EL (cell line): Measurements from ENCODE around the gene ZXDC.

Source experiments
- DNase-seq: peaks from one replicate; pipeline ENCODE4 v3.0.0-alpha.2; 2016

Gene ZXDC

DNA sequence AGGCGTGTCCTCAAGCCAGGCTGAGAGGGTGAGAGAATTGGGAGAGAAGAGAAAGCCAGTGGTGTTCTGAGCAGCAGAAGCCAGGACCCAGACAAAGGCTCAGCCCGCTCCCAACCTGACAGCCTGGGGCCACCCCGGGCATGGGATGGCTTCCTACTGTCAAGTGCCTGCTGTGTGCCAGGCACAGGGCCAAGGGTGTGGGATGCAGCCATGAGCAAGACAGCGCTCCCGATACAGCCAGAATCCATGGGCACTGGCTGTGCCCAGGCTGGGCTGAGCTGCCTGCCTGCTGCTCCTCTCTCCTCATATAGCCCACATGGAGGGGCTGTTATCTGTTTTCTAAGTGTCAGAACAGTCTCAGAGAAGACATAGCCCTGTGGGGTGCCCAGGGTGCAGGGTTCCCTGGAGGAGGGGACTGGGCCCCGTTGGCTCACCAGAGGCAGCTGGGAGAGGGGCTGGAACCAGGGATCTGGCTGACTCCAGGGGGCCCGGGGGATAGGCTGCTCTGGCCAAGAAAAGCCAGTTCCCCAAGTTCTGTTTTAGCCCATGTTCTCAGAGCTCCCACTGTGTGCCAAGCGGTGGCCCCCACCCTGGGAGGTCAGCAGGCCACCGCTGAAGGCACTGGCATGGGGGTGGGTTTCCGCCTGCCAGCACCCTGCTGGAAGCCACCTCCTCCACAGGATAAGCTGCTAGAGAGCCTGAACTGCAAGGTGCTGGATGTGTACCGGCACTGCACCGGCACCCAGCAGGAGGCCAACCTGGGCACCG lies 42.0 kb downstream of the ZXDC start:
- no peak for DNase-seq

DNA sequence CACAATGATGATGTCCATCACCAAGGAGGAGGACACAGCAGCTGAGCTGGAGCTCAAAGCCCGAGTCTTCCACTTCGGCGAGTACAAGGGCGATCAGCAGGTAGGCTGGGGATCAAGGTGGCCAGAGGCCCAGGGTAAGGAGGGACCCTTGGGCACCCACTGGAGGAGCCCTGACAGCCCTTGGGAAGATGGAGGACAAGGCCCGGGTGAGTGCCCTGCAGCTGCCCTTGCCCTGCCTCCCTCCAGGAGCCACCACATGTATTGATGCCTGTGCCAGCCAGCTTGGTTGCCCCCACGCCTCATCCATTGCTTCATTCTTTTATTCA lies 42.6 kb downstream of the ZXDC start:
- DNase-seq: no peak

DNA sequence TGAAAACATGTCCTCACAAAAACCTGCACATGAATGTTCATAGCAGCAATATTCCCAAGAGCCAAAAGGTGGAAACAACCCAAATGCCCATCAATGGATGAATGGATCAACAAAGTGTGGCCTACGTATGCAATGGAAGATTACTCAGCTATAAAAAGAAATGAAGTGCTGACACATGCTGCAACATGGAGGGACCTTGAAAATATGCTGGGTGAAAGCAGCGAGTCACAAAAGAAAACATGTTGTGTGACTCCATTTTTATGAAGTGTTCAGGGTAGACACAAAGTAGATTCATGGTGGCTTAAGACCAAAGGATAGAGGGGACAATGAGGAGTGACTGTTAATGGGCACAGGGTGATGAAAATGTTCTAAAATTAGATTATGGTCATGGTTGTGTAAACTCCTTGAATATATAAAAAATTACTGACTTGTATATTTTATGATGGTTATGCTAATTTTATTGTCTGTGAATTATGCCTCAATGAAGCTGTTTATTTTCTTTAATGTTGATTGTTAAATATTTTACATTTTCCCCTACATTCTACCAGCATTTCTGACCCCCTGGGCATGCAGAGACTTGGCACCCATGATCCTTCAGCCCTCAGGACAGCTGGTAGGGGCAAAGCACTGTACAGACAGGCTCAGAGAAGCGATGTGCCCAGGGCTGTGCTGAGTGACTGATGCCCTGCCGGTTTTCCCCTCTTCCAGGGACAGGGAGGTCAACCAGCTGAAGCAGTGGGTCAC lies 43.2 kb downstream of the ZXDC start:
- DNase-seq: peak; percentile 31

DNA sequence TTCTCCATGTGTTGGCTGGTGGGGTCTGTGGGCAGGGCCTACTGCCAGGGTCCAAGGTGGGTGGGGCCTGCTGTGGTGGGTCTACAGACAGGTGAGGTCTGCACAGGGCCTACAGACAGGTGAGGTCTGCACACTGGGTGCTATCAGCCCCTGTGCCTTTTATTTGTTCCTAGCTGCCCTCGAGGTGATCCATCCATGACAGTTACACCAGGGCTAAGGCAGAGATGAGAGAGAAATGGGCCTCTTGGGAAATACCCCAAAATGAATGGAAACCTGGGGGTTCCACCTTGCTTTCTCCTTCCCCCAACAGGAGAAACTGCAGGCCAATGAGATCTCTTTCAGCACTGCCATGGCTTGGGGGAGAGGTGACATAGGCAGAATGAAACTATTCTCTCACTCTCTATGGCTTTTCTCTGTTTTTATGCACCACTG lies 44.6 kb downstream of the ZXDC start:
- DNase-seq: no peak

DNA sequence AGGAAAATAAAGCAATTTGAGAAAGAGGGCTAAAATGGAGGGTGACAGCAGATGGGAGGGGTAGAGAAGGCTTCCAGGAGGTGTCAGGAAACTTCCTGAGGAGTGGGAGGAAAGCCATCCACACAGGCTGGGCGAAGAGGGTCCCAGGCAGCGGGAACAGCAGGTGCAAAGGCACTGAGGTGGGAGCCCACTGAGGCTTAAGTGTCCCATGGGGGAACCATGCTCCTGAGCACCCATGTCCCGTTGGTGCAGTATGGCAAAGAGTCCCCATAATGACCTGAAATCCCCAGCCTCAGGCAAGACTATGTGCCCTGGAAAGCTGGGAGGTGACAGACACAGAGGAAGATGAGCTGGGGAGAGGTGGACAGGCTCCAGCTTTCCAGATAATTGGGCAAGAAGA lies 50.9 kb downstream of the ZXDC start:
- no peak for DNase-seq

DNA sequence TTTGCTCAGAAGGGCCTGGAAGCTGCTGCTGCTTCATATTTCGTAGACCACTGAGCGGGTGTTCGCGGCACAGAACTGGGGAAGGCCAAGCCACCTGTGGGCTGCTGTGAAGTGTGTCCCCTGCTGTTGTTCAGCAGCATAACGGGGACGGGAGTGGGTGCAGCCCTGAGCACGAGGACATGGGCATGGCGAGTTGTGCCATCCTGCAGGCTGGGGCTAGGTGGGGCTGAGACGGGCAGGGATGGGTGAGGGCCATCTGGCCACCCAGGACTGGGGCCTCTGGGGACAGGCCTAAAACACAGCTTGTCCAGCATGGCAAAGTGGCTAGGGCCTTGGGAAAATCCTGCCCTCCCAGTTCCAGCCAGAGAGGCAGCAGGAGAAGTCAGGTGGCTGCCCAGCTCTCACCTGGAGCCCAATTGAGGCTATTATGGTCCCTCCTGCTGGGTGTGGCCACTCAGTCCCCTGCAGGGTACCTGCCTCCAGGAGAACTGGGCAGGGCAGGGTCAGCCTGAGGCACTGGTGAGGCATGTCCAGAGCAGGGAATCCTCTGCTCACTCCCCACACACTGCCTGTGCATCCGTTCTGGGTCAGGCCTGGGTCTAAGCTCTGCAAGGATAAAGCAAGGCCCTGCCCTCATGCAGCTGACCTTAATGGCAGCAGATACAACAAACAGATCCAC lies 51.5 kb downstream of the ZXDC start:
- no peak for DNase-seq

DNA sequence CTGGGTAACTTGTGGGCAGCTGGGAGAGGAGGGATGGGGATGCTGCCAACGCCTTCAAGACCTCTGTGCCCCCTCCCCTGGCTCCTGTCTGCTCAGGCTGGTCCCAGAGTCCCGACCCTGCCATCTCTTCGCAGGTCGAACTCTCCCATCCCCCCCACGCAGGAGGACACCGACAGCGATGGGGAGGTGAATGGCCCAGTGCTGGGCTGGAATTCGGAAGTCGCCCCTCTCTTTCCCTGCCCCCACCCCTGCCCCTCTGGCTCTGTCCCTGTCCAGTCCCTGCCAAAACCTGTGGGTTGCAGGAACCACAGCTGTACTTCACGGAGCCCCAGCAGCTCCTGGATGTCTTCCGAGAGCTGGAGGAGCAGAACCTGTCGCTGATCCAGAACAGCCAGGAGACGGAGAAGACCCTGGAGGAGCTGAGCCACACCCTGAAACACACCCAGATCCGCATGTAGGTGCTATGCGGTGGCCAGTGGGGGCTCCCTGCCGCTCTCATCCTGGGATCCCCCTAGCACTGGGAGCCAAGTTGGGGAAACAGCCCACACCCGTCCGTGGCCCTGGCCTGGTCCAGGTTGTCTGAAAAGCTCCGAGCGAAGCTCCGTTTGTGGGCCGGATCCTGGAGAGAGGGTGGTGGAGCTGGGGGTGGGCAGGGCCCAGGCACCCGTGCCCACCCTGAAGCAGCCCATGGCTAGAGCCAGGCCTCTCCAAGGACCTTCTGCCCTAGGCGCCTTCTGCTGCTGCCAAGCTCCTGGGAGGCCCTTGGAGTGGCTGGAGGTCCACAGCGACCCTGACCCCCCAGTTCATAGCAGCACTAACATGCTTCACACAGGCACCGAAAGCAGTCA lies 52.3 kb downstream of the ZXDC start:
- no peak for DNase-seq

DNA sequence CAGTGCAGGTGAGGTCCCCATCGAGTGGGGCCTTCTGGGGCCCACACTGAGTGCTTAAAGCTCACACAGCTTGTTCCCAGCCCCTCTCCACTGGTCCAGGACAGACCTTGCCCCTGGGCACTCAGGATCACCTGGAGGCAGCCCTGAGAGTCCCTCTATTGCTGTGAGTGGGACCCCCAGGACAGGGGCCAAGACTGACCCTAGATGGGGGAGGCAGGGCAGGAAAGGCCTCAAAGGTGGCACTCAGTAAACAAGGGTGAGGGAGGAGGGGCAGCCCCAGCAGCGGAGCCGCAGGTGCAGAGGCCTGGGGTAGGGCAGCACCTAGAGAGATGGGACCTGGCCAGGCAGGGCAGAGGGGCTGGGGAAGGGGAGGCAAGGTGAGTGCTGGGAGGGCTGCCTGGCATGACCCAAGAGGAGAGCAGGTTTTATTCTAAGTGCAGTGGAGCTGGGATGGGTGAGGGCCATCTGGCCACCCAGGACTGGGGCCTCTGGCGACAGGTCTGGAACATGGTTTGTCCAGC lies 53.1 kb downstream of the ZXDC start:
- no peak for DNase-seq

DNA sequence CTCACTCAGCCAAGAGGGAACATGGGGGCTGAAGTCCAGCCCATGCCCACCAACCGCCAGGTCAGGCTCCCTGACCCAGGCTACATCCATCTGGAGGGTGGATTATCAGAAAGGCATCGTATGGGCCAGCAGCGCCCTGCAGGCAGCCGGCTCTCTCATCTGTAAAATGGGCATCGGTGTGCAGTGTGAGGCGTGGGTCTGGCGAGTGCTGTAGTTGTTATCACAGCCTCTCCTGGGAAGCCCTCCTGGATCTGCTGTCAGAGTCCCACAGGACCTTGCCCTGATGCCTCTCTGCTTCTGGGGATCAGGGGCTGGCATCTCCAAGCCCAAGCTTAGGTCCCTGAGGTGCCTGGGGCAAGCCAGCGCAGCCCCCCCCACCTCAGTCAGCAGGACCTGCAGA lies 53.6 kb downstream of the ZXDC start:
- DNase-seq: no peak

DNA sequence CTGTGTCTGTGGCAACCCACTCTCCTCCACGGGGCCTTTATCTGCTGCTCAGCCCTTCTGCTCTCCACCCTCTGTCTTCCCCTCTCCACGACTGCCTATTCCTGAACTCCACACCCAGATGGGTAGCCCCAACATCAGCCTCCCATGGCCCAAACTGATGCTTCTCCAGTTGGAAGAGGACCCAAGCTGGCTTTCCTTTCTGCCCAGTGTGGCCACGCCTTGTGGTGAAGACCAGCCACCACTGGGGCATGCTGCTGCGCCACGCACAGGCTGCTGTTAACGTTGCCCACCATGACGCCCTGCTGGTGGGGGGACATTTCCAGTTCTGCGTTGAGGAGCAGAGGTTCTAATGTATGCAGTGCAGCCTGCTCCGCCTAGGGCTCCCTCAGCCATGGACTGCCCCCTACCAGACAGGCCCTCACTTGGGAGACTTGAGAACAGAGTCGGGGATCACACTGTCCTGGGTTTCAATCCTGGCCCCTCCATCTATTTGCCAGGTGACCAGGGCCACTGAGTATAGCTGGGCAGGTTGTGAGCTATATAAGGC lies 54.0 kb downstream of the ZXDC start:
- no peak for DNase-seq

DNA sequence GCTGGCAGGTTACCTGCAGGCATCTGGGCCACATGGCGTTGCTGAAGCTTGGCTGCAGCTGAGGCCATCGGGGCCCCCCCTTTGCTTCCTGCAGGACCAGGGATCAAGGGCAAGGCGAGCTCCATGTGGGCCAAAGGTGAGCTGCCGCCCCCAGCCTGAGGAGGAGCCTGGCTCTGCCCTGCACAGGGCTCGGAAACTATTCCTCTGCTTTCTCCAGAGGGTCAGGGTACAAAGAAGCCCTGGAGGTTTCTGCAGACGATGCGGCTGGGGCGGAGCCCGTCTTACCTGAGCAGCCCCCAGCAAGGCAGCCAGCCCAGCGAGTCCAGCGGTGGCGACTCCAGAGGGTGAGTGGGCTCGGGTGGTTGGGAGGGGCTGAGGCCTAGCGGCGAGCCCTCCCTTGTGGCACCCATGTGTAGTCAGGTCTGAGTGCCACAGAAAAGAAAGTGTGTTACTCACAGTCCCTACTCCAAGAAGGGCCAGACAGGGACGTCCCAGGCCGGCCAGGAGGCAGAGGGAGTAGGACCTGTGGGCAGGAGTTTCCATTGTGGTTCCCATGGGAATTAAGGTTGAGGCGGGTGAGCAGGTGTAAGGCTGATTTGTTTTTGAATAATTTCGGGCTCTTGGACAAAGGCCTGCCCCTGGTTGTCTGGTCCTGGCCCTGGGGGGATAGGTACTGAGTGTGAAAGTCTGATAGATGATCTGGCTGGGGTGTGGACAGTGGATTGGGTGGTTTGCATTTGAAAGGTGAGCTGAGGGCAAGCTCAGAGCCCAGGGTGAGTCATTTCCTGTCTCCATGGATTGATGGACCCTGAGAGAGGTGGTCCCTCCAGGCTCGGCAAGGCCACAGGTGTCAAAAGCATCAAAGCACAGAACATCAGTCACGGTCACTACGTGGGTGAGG lies 55.6 kb downstream of the ZXDC start:
- DNase-seq: peak; percentile 10

DNA sequence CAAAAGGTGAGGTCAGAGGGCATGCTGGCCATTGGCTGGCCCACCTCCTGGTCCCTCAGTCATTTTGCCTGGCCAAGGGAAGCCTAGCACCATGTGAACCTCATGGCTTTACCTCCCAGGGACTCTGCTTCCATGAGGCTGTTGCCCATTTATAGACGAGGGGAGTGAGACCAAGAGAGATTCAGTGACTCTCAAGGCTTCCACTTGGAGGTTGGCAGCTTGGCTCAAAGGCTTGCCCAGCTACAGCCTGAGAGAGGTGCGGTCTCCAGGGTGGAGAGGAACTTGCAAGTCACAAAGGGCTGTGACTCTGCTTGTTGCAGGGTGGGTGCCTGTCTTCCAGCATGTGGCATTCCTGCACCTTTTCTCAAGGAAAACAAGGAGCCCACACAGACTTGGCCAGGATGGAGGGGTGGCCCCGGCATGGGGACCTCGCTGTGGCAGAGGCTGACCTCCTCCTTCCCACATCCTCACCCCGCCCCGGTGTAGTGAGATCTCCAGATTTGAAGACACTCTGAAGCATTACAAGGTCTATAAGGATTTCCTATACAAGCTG lies 56.5 kb downstream of the ZXDC start:
- no peak for DNase-seq

DNA sequence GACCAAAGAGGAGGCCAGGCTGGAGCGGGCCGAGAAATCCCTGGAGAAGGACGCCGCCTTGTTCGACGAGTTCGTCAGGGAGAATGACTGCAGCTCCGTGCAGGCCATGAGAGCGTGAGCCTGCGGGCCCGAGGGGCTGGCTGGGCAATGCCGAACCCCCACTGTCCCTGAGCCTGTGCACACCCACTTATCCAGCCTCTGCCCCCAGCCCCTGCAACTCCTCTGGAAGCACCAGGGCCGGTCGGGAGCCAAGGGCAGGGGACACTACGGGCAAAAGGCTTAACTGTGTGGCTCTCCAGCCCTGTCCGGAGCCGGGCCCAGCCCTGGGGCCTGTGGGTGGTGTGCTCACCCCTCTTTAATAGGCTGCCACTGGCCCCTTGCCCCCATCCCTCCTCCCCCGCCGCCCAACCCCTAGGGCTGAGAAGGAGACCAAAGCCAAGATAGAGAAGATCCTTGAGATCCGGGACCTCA lies 57.0 kb downstream of the ZXDC start:
- DNase-seq: no peak

DNA sequence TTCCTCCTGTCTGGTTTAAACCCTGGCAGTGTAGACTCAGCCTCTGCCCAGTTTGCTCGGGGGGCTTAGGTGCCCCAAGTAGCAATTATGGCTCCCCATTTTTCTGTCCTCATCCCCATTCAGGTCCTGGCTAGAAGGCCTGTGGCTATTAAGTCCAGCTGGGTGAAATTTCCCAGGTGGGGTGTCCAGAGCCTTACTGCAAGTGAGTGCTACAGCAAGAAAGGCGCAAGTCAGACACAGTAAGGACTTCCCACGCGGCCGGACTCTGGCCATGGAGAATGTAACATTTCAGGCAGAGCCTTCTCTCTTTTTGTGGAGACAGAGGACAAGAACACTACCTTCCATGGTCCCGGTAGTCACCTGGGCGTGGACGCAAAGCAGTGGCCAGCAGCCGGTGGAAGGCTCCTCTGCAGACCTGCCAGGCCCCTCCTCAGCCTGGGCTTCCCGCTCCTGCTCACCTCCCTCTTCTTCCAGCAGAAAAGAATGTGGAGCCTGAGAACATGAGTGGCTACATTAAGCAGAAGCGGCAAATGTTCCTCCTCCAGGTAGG lies 57.6 kb downstream of the ZXDC start:
- DNase-seq: no peak

DNA sequence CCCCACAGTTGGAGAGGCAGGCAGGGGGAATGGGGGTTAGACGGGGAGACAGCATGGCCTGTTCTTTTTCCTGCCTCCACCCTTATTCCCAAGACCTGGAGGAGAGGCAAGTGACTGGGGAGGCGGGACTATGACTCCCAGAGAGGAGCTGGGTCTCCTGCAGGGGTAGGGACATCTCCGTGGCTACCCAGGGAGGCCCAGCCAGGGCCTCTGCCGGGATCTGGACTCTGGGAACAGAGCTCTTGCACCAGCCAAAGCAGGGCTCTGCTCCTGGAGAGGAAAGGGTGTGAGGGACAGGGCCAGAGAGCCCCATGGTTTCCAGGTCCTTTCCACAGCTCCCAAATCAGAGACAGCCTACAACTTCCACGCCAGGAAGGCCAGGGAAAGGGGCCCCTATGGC lies 58.2 kb downstream of the ZXDC start:
- DNase-seq: no peak

DNA sequence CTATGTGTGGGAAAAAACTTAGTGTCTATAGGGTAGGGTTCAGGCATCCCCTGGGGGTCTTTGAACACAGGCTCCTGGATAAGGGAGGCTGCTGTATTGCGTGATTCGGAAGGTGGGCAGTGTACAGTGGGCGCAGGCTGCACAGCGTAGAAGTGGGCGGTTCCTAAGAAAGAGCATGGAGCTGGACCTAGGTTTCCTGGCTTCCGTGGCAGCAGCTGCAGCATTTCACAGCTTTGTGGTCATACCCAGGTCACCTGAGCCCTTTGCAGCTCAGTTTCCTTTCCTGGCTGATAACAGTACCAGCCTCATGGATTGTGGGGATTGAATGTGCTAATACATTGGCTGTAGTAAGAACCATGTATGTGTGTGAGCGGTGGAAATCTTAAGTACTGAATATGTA lies 58.7 kb downstream of the ZXDC start:
- DNase-seq: no peak

DNA sequence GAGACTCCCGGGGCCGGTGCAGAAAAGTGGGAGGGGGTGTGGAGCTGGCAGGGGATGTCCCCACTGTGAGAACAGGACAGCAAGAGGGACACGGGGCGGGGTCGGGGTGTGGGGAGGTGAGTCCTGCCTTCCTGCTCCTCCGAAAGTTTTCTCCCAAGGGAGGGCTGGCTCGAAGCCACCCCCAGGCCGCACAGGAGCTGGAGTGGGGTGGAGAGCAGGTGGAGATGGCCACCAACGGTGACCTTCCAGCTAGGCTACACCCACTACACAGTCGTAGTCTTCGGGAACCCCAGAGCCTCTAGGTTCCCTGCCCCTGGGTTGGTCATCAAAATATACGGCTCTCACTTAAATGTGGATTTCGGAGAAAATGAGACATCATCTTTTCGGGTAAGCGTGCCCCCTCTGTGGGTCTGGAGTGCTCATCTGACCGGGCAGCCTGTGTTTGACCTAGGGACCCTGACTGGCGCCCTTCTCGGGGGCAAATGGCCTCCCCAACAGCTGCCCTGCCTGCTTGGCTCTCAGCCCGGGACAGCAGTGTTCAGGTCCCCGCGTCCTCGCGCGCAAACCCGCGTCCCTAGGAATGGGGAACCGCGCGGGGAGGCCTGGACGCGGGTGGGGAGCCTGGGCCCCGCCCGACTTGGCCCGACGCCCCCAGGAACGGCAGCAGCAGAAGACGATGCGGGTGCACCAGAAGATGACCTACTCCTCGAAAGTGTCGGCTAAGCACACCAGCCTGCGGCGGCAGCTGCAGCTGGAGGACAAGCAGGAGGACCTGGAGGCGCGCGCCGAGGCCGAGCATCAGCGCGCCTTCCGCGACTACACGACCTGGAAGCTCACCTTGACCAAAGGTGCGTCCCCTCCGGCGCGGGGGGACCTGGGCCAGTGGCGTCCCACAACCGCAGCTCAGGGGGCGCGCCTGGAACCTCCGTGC lies 59.8 kb downstream of the ZXDC start:
- no peak for DNase-seq

DNA sequence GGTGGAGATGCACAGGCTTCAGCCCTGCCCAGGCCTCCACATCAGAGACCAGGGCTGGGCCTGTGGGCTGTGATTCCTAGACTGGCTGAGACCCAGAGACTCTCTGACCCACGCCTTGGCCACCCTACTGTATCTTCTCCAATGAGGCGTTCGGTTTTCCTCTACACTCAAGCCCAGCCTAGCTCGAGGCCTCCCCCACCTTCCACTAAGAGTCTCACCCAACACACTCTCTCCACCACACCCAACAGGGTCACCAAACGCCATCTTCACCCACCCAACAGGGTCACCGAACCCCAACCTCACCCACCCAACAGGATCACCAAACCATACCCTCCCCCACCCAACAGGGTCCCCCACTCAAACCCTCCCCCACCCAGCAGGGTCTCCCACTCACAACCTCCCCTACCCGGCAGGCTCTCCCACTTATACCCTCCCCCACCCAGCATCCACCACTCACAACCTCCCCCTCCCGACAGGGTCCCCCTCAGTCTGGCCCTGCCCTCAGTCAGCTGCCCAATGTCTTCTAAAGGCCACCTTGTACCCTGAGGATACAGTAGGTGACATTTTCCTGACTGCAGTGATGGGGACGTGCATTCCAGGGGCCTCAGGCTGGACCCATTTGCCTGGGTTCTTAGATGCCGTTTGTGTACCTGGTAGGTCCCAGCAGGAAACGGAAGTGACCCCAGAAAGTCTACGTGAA lies 60.6 kb downstream of the ZXDC start:
- no peak for DNase-seq

DNA sequence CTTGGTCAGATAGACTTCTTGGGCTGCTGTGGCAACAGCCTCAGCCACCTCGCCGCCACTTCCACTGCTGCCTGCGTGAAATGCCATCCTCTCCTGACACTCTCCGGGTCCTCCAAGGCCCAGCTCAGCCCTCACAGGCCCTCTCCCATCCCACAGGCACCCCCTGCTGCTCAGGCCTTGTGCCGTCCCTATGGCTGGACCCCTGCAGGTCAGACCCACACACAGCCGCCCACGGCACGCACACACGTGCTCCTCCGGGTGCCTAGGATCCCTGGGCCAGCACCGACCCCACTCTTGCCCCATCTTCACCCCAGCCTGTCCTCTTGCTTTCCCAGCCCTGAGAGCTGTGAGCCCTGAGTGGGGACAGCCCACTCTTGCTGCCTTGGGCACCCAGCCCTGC lies 61.3 kb downstream of the ZXDC start:
- no peak for DNase-seq
